ENCODE measurements around the gene AHR.

Gene AHR

DNA sequence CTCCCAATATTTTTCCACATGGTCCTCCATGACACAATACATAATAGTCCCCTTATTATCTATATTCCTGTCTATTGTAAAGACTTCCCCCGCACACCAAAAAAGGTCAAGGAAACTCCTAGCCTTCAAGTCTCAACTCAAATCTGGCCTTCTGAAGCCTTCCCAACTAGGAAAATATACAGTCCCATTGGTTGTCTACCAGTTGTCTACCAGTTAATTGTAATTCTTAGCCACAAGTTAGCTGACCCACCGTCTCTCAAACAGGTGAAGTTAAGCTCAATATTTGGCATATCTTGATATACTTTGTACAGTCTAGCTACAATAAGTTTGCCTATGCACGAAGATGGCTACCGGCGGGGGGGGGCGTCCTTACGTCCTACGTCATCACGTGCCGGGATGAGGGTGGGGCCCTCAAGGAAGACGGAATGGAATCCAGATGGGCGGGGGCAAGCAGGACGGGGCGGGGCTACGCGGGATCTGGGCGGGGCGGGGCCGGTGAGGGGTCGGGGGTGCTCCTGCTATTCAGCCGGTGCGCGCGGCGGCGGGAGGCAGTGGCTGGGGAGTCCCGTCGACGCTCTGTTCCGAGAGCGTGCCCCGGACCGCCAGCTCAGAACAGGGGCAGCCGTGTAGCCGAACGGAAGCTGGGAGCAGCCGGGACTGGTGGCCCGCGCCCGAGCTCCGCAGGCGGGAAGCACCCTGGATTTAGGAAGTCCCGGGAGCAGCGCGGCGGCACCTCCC is at the start of gene AHR:
TSS of gene AHR (plus strand) at position 551 of the 738 bp plus-strand sequence. CDS start 613 bp downstream, outside the sequence.
- DNase-seq (ENCODE audit: low read depth, low spot score): peak; percentile 91

DNA sequence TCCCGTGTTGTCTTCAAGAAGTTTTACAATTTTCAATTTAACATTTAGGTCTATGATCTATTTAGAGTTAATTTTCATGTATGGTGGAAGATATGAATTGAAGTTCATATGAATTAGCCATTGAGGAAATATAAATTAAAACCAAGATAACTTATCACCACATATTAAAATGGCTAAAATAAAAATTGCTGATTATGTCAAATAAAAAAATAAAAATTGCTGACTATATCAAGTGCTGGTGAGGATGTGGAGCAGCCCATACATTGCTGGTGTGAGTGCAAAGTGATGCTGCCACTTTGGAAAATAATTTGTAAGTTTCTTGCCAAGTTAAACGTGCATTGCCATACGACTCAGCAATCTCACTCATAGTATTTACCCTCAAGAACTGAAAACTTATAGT is 44.6 kb upstream of the AHR start:
- DNase-seq (ENCODE audit: low read depth, low spot score): no peak

DNA sequence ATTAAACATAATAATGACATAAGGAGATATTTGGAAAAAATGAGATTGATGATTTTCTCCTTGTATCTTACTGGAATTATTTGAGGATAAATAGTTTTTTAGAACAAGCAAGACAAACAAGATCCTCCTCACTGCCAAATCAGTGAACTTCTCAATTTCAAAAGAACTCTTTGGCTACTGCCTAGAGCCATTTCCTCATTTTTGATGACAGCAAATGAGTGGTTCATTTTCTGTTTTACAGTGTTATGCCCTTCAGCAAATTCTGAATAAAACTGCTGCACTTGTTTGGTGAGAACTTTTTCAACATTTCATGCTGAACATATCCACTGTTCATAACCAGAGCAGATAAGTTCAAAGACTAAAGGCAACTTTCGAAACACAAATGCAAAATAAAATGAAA is 42.5 kb upstream of the AHR start:
- no peak for DNase-seq (ENCODE audit: low read depth, low spot score)

- DNase-seq (ENCODE audit: low read depth, low spot score): no peak
Measured at GRCh38 chr7:17256375-17256774, 42.1 kb upstream of the AHR start.

DNA sequence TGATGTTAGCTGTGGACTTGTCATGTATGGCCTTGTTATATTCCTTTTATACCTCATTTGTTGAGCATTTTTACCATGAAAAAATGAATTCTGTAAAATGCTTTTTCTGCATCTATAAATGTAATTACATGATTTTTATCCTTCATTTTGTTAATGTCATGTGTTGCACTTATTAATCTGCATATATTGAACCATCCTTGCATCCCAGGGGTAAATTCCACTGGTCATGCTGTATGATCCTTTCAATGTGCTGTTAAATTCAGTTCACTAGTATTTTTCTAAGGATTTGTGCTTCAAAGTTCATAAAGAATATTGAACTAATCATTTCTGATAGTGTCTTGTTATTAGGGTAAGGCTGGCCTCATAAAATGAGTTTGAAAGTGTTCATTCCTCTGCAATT is 31.9 kb upstream of the AHR start:
- DNase-seq (ENCODE audit: low read depth, low spot score): no peak

DNA sequence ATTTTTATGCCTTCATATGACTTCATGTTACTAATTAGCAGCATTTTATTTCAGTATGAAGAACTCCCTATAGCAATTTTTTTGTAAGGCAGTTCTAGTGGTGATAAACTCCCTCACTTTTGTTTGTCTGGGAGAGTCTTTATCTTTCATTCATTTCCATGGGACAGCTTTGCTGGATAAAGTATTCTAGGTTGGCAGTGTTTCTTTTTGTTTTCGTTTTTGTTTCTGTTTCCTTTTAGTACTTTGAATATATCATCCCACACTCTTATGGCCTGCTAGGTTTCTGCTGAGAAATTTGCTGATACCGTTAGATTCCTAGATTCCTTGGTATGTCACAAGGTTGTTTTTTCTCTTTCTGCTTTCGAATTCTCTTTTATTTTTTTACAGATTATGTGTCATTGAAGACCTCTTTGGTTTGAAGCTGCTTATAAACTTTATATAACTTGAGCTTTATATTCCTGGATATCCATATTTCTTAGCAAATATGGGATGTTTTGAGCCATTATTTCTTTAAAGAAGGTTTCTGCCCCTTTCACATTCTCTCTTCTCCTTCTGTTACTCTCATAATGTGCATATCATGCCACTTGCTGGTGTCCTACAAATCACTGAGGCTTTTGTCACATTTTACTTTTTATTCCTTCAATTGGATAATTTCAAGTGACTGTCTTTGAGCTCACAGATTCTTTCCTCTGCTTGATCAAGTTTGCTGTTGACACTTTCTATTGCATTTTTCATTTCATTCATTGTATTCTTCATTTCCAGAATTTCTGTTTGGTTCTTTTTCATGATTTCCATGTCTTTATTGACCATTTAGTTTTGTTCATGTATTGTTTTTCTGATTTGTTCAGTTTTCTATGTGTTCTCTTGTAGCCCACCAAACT is 28.9 kb upstream of the AHR start:
- DNase-seq (ENCODE audit: low read depth, low spot score): no peak

GRCh38 chr7:17274551-17275245 is 23.8 kb upstream of the AHR start:
- DNase-seq (ENCODE audit: low read depth, low spot score): peak; percentile 28

- DNase-seq (ENCODE audit: low read depth, low spot score): peak; percentile 56
Measured at GRCh38 chr7:17275749-17276671, 22.4 kb upstream of the AHR start.

DNA sequence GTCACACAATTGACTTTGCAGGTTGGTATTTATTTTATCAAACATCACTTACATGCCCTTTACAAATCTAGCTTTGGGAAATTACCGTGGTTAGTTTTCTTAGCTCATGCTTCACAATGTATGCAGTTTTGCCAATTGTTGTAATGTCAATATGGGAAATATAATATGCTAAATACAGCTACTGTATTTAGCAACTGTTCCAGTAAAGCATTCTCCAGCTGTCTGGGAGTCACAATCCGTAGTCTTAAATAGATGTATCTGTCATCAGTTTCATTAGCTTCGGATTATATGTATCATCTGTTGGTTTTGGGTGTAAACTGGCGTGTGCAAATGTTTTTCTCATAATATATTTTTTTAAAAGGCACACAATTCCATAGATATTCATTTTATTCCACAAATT is 19.4 kb upstream of the AHR start:
- no peak for DNase-seq (ENCODE audit: low read depth, low spot score)

GRCh38 chr7:17289074-17289645 is 9.3 kb upstream of the AHR start:
- no peak for DNase-seq (ENCODE audit: low read depth, low spot score)

DNA sequence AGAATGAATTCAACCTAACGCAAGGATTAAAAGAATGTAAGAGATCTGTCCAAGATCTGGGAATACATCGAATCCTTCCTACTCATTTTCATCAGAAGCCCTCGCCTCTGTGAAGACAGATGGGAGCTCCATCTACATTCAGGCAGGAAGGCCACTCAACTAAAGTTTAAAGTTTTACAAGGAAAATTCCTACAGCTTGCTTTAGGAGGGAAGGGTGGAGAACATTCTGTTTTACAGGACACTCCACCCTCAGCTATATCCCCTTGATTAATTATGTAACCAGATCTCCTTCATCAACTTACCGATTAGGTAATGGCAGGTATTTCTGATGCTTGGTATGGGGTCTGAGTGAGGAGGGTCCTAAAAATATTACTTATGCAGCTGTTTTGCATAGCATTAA is 5.6 kb upstream of the AHR start:
- DNase-seq (ENCODE audit: low read depth, low spot score): no peak

GRCh38 chr7:17293481-17293880 is 5.0 kb upstream of the AHR start:
- DNase-seq (ENCODE audit: low read depth, low spot score): no peak

GRCh38 chr7:17297243-17297642 is 1.2 kb upstream of the AHR start:
- DNase-seq (ENCODE audit: low read depth, low spot score): no peak

DNA sequence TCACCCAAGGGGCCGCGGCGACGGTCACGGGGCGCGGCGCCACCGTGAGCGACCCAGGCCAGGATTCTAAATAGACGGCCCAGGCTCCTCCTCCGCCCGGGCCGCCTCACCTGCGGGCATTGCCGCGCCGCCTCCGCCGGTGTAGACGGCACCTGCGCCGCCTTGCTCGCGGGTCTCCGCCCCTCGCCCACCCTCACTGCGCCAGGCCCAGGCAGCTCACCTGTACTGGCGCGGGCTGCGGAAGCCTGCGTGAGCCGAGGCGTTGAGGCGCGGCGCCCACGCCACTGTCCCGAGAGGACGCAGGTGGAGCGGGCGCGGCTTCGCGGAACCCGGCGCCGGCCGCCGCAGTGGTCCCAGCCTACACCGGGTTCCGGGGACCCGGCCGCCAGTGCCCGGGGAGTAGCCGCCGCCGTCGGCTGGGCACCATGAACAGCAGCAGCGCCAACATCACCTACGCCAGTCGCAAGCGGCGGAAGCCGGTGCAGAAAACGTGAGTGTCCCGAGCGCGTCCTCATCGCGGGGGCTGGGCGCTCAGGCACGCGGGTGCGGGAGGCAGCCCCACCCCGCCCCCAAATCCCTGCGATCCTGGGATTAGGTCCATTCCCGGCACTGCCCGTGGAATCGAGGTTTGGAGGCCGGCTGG is 509 bp downstream of the AHR start:
- DNase-seq (ENCODE audit: low read depth, low spot score): no peak

GRCh38 chr7:17299483-17299991 is 1.1 kb downstream of the AHR start:
- no peak for DNase-seq (ENCODE audit: low read depth, low spot score)

DNA sequence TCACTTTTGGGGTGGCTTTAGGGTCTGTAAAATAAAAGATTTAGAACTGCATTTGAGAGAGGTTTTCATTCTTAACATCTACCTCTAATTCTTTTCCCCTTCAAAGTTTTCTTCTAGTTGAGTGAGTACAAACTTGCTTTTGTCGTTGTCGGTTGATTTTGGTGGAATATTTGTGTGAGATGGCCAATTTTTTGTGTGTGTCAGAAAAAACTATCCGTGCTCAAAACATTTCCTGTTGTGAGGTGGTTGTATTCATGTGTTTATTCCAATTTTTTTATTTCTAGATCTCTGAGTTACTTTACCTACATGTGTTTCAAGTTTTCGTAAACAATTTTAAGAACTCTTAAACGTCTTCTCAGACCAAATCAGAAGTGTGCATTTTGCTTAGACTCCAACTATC is 1.6 kb downstream of the AHR start:
- no peak for DNase-seq (ENCODE audit: low read depth, low spot score)

DNA sequence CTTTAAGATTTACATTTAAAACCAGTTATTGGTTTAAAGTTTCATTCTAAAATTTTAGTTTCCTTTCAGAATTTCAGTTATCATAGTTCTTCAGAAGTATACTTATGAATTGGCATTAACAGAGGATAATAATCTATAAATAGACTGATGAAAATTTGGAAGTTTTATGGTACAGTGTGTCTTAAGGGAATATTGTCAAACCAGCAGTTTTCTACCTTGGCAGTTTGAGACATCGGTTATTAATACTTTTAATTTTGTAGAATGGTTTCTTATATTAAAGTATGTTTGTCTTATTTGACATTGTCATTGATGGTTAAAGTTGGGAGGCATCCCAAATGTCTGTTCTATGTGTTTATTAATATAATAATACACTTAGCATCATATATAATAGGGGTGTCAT is 2.0 kb downstream of the AHR start:
- no peak for DNase-seq (ENCODE audit: low read depth, low spot score)

GRCh38 chr7:17301471-17302456 is 3.3 kb downstream of the AHR start:
- no peak for DNase-seq (ENCODE audit: low read depth, low spot score)

GRCh38 chr7:17302575-17303142 is 4.2 kb downstream of the AHR start:
- DNase-seq (ENCODE audit: low read depth, low spot score): no peak
